Putamen (tissue), 1 donor: ENCODE measurements around the gene TNK2.
"Not testable (repeated sequence)": the region's sequence is repeated elsewhere in the genome, so short reads cannot be mapped to it uniquely, and the experiment has no call there.

Experiments used
- DNase-seq: peaks from one replicate; pipeline ENCODE4 v3.0.0-alpha.2; 2016; ENCODE audit warnings: low spot score

Gene TNK2

DNA sequence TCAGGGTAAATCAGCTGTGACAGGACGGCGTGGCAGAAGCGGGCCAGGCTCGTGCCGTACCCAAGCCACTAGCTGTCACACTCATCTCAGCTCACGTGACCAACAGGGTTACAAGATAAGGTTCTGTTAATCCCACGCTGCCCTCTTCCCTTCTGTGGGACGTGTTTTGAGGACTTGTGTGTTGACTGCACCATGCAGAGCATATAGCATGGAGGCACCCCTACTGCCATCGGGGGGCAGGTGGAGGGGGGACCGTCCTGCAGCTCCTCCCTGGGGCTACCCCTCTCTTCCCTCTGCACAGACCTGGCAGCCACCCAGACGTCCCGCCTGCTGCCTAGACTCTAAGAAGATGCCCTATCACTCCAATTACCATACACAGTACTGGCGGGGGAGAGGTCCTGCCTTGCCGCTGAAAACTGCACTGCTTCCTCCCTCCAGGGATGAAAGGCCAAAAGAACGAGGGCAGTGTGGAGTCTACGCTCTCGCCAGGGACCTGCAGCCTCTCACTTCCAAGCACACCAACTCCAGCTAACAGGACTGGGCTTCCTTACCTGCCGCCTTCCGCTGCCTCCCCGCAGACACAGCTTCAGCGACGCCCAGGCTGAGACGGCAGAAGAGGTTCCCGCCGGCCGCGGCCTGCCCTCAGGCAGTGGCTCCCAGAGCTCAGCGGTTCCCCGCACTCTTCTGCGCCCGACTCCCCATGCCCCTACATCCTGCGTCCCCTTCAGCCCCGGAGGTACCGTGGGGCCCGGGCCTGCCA lies at the start of gene TNK2:
Gene TNK2 (minus strand): TSS at position 618 of the 760 bp plus-strand sequence. CDS start 19,963 bp downstream, outside the sequence.
- DNase-seq, result no peak

DNA sequence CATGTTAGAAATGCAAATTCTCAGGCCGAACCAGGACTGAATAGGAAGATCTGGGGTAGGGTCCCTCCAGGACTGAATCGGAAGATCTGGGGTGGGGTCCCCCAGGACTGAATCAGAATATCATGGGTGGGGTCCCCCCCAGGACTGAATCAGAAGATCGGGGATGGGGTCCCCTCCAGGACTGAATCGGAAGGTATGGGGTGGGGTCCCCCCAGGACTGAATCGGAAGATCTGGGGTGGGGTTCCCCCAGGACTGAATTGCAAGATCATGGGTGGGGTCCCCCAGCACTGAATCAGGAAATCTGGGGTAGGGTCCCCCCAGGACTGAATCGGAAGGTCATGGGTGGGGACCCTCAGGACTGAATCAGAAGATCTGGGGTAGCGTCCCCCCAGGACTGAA lies 48.2 kb upstream of the TNK2 start:
- no peak for DNase-seq

GRCh38 chr3:195955416-195955841 lies 47.1 kb upstream of the TNK2 start:
- not testable (repeated sequence) for DNase-seq

GRCh38 chr3:195954752-195955119 lies 46.4 kb upstream of the TNK2 start:
- not testable (repeated sequence) for DNase-seq

GRCh38 chr3:195954052-195954751 lies 45.9 kb upstream of the TNK2 start:
- peak; percentile 68 for DNase-seq

DNA sequence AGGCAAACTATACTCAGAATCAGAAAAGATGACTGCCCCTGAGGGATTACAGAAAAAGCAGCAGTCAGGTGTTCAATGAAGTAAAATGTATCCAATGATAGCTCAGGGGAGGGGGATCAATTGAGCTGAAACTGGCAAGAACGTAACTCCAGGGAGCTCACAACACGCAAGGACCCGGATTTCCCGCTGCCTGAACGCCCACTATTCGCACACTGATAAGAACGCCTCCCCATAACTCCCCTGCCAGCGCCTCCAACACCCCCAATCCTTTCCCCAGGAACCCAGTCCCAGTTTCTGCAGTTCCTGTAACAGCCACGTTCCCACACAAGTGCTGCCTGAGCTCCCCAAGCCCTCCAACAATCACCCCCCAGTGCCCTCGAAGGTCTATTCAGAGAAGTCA lies 44.2 kb upstream of the TNK2 start:
- DNase-seq, result not testable (repeated sequence)

DNA sequence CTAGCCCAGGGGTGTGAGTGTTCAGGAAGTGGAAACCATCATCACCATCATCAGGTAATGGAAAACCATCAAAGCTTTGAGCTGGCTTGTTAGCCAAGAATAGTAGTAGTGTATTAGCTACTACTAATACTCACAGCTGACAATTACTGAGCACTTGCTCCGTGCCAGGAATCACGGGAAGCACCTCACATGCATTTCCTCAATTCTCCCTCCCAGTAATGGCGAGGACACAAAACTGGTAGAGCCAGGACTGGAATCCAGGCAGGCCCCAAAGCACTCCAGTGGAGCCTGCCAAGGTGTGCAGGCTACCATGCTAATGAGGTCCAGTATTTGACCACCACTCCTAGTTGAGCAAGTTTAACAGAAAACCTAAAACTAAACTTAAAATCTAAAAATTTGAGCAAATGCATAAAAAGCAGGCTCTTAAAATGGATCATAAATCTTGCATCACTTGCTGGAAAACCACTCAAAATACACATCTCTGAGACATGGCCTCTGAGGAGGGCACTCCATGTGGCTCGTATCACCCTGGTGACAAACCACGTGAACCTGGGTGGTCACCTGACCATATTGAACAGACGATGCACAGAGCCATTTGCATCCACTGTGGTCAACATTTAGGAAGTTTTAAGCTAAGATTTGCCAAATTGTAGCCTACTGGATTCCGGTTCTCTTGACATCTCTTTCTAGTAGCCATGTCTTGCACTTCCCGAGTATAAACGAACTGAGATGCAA lies 43.3 kb upstream of the TNK2 start:
- DNase-seq, result not testable (repeated sequence)

- DNase-seq, result not testable (repeated sequence)
These were observed 42.4 kb upstream of the TNK2 start for GRCh38 chr3:195950731-195951130.

DNA sequence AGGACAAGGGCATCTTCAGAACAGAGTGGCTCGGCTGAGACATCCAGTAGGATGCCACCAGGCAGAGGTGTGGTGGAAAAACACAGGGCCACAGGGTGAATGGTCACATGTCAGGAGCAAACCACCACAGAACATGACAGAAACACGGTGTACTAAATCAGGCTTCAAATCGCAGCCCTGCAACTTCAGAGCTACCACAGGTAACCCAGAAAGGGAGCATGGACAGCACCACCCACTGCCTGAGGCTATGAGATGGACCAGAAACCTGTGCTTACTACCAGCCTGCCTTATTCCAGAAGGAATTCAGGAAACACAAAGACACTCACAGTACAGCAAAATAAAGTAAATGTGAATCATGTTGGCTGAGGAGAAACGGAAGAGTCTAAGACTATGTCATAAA lies 41.8 kb upstream of the TNK2 start:
- DNase-seq, result not testable (repeated sequence)

DNA sequence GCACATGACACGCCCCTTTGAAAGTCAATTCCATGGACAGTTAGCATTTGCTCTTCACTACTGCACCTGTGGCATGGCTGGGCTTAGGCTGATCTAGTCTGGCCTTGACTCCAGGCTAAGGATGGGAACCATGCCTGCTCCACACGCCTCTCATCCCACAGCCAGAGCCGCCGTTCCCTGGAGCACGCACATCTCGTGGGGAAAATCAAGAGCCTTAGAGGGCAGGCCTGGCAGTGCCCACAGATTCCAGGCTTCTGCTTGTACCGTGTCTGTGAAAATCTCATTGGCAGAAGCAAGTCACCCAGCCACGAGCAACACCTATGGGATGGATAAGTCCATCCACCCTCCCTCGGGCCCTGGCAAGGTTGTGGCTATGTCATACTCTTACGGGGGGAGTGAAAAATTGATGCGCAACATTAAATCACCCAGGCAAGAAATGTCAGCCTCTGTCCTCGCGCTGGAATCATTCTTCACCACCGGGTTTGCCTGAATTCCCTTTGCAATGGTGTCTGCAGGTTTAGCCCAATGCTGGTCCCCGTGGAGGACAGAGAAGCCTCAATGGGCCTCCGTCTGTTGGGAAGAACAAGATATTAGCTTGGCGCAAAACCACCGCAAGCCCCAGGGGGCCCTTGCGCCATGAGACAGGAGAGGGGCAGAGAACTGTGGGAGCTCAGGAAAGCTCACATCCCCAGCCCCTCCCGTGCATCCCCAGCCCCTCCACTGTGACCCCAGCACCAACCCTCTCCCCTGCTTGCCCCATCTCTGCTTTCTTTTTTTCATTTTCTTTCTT lies 38.8 kb upstream of the TNK2 start:
- not testable (repeated sequence) for DNase-seq

- not testable (repeated sequence) for DNase-seq
These were observed 33.0 kb upstream of the TNK2 start for GRCh38 chr3:195941265-195941815.

- DNase-seq, result not testable (repeated sequence)
These were observed 32.5 kb upstream of the TNK2 start for GRCh38 chr3:195940806-195941205.

DNA sequence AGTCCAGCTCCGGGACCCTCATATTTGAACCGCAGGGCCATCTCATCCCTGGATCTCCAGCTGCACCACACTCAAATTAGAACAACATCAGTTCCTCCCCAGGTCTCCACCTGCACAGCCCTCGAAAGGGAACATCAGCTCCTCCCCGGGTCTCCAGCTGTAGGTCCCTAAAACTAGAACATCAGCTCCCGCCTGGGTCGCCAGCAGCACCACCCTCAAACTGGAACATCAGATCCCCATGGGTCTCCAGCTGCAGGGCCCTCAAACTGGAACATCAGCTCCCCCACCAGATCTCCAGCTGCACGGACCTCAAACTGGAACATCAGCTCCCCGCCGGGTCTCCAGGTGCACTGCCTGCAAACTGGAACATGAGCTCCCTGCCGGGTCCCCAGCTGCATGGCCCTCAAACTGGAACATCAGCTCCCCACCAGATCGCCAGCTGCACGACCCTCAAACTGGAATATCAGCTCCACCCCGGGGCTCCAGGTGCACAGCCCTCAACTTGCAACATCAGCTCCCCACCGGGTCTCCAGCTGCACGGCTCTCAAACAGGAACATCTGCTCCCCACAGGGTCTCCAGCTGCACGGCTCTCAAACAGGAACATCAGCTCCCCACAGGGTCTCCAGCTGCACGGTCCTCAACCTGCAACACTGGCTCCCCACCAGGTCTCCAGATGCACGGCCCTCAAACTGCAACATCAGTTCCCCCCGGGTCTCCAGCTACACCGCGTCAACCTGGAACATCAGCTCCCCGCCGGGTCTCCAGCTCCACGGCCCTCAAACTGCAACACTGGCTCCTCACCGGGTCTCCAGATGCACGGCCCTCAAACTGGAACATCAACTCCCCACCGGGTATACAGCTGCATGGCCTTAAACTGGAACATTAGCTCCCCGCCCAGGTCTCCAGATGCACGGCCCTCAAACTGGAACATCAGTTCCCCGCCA lies 31.4 kb upstream of the TNK2 start:
- not testable (repeated sequence) for DNase-seq

- not testable (repeated sequence) for DNase-seq
These were observed 24.7 kb upstream of the TNK2 start for GRCh38 chr3:195933044-195933430.

DNA sequence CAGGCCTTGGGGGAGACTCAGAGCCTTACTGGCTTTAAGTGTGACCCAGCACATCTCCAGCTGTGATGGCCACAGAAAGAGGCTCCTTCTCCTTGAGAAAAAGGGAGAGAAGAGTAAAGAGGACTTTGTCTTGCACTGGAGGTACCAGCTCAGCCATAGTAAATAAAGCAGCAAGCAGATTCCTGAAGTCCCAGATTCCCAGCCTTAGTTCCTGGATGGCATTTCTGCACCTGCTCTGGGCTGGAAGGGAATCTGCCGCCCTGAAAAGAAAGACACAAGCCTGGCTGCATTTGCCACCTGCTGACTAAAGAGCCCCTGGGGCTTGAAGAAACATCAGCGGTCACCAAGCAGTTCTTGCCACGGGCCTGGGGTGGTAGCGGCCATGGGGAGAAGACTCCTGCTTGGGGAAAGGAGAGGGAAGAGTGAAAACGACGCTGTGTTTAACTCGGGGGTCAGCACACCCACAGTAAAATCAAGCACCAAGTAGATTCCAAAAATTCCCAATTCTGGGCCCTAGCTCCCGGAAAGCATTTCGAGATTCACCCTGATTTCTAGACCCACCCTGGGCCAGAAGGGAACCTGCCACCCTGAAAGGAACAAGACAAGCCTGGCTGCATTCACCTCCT lies 24.2 kb upstream of the TNK2 start:
- no peak for DNase-seq

DNA sequence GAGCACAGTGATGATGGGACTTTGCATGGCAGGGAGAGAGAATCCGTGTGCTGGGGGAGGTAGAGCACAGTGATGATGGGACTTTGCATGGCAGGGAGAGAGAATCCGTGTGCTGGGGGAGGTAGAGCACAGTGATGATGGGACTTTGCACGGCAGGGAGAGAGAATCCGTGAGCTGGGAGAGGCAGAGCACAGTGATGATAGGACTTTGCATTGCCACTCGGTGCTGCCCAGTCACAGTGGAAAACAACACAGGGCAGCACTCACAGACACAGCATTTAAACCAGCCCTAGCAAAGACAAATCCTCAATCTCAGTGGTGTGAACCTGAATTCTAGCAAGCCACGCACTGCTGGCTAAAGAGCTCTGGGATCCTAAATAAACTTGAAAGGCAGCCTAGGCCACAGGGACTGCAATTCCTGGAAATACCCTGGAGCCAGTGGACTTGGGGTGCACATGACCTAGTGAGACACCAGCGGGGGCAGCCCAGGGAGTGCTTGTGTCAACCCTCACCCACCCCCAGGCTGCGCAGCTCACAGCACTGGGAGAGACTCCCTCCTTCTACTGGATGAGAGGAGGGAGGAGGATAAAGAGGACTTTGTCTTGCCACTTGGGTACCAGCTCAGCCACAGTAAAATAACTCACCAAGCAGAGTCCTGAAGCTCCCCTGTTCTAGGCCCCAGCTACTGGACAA lies 23.4 kb upstream of the TNK2 start:
- peak; percentile 66 for DNase-seq

DNA sequence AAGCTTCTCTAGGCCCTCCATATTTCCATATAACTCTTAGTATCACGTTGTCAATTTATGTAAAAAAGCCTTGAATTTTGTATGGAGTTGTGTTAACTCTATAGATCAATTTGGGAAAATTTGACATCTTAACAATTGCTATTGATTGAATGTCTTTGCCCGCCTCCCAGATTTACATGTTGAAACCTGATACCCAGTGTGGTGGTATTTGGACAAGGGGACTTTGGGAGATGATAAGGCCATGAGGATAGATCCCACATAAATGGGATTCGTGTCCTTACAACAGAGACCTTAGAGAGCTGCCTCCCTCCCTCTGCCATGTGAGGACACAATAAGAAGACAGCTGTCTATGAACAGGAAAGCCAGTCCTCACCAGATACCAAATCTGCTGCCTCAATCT lies 21.1 kb upstream of the TNK2 start:
- DNase-seq, result no peak

DNA sequence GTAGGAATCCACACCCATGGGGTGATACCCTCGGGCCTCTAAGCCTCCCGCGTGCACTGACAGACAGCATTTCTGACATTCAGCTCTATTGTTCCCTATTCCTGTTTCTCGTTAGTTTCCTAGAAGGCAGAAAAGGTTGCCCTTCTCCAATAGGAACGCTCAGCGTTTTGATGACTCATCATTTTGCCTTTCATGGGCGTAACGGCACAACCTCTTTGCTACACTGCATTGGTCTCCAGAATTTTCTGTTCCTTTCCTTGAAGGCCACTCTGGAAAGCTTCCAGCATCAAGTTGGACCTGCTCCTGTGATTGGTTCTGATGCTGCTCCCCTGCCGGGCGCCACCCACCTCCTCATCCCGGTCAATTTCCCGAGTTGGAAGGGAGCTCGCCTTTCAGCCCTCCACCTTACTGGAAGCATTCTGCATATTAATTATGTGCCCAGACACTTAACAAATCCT lies 13.0 kb upstream of the TNK2 start:
- no peak for DNase-seq

DNA sequence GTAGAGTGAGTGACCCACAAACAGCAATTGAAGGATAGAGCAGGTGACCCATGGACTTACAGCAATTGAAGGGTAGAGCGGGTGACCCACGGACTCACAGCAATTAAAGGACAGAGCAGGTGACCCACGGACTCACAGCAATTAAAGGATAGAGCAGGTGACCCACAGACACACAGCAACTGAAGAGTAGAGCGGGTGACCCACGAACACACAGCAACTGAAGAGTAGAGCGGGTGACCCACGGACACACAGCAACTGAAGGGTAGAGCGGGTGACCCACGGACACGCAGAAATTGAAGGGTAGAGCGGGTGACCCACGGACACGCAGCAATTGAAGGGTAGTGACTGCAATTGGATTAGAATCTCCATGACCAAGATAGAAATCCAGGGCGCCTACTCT lies 9.8 kb upstream of the TNK2 start:
- DNase-seq, result no peak
